GM23248 (cell line): Measurements from ENCODE around the gene FAM76B.

Experiments used
- EZH2 ChIP-seq: fragments of 200-600 bp; sonication (generic); IDR thresholded peaks from 2 replicates; pipeline ENCODE4 v1.6.1; 2018; ENCODE audit warnings: antibody characterized with exemption, mild to moderate bottlenecking; ENCODE audit not compliant: insufficient read depth, poor library complexity, severe bottlenecking
- EZH2phosphoT487 ChIP-seq: fragments of 200-600 bp; sonication (generic); IDR thresholded peaks from 2 replicates; pipeline ENCODE4 v1.6.1; 2018; ENCODE audit warnings: antibody characterized with exemption, moderate library complexity, mild to moderate bottlenecking, low read depth; ENCODE audit not compliant: insufficient read depth

DNA sequence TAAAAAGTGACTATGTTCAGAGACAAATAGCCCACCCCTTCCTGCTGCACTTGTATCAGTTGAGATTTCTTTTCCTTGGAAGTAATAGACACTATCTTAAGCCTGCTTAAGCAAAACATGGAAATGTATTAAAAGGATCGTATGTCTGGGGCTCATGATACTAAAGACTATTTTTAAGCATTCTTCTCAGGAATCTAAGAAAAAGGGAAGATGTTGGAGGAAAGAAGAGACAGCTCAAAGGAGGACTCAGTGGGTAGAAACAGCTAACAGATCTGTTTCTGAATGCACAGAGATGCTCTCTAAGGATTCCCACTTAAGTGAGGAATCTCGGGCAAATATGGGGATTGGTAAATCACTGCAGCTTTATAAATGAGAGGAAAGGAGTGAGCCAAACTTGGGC lies 62.5 kb downstream of the FAM76B start:
- TF ChIP-seq EZH2 = no peak
- no peak for TF ChIP-seq EZH2phosphoT487
